K562 (cell line): Measurements from ENCODE around the gene CCNC. TPM values are rescaled to one million over a fixed set of nuclear protein-coding genes. Genes with fewer than 3 reads are reported as not detected.

Experiments
- ATAC-seq: fragments of 200-7000 bp; cut with Tn5 transposase; 3 replicates; pipeline ENCODE4 v1.9.1; 2020; ENCODE audit warnings: moderate library complexity
- BruUV-seq: library from RNA; stranded (reverse); fragments of 400-500 nt; replicated peaks from 2 replicates; lab custom pipeline; 2021; lab: Mats Ljungman, UMichigan
- CTCF ChIA-PET: fragments of 300-600 bp; formaldehyde crosslinking; extraction: SDS; loops from one replicate; lab custom pipeline; 2021; ENCODE audit warnings: low intra/inter-chr PET ratio; lab: Yijun Ruan, JAX
- POLR2A ChIA-PET: fragments of 300-600, 350-650 bp; sonication (Branson Sonifier 250); formaldehyde crosslinking; extraction: SDS; loops from one replicate; lab custom pipeline; 2021; ENCODE audit warnings: antibody characterized with exemption, inconsistent platforms; lab: Yijun Ruan, JAX
- DNase-seq, 4 experiments: peaks; one replicate each; pipeline versions ENCODE4 v3.0.0 to v3.0.0-alpha.2; 2011 to 2018; ENCODE audit warnings: low spot score in 3 of 4, mixed read lengths in 3 of 4; ENCODE audit errors: extremely low read depth in 1 of 4
- FAIRE-seq: peaks from 2 replicates; lab custom pipeline; 2011; peaks lifted over from hg19 to GRCh38; lab: Jason Lieb, UNC
- H2AFZ ChIP-seq: 2 replicates; pipeline ENCODE4 v1.6.0; 2011; ENCODE audit warnings: low read depth, low read length, control low read depth, inconsistent platforms
- H3K27ac ChIP-seq: fragments of 200-600 bp; 3 replicates; pipeline ENCODE4 v1.8.0; 2011; ENCODE audit warnings: low read depth, mild to moderate bottlenecking, control low read depth, inconsistent platforms, low read length, moderate library complexity, mixed read lengths; ENCODE audit errors: extremely low read depth
- H3K27me3 ChIP-seq, 2 experiments: fragments of 300-600 bp in 1 of 2; 2 replicates in 1 of 2; 3 replicates in 1 of 2; pipeline versions ENCODE4 v1.6.0 to v1.8.0; 2011; ENCODE audit warnings: inconsistent platforms in 2 of 2, low read length in 2 of 2, mild to moderate bottlenecking in 1 of 2, mixed read lengths in 1 of 2, moderate library complexity in 1 of 2; ENCODE audit not compliant: control insufficient read depth in 2 of 2, insufficient read depth in 2 of 2
- H3K36me3 ChIP-seq: fragments of 300-600 bp; 3 replicates; pipeline ENCODE4 v1.8.0; 2011; ENCODE audit warnings: mild to moderate bottlenecking, low read length, inconsistent platforms; ENCODE audit not compliant: control insufficient read depth, insufficient read depth
- H3K4me1 ChIP-seq, 2 experiments: fragments of 200-600 bp in 1 of 2; replicated peaks in 1 of 2; 2 replicates in 1 of 2; 3 replicates in 1 of 2; pipeline versions ENCODE4 v1.5.1 to v1.8.0; 2011; ENCODE audit warnings: inconsistent platforms in 2 of 2, low read length in 2 of 2, mild to moderate bottlenecking in 1 of 2, mixed read lengths in 1 of 2, moderate library complexity in 1 of 2; ENCODE audit not compliant: control insufficient read depth in 2 of 2, insufficient read depth in 2 of 2
- H3K4me2 ChIP-seq: 2 replicates; pipeline ENCODE4 v1.6.1; 2011; ENCODE audit warnings: low read length, control low read depth, inconsistent platforms, mixed read lengths; ENCODE audit not compliant: insufficient read depth
- H3K4me3 ChIP-seq: fragments of 200-600 bp; sonication (generic), shearing (Covaris generic); 2 replicates; pipeline ENCODE4 v1.5.1; 2016; ENCODE audit warnings: control low read depth, inconsistent platforms
- H3K79me2 ChIP-seq: fragments of 200-600 bp; 3 replicates; pipeline ENCODE4 v1.8.0; 2011; ENCODE audit warnings: low read length, inconsistent platforms; ENCODE audit not compliant: control insufficient read depth, insufficient read depth
- H3K9ac ChIP-seq, 2 experiments: 2 replicates each; pipeline versions ENCODE4 v1.6.0 to v1.6.1; 2011; ENCODE audit warnings: low read depth in 2 of 2, low read length in 2 of 2, control low read depth in 1 of 2, inconsistent platforms in 1 of 2, mild to moderate bottlenecking in 1 of 2, mixed read lengths in 1 of 2; ENCODE audit not compliant: insufficient read depth in 1 of 2
- H3K9me1 ChIP-seq: one replicate; pipeline ENCODE4 v1.6.0; 2011; ENCODE audit warnings: inconsistent platforms, mild to moderate bottlenecking, low read length, moderate library complexity; ENCODE audit not compliant: control insufficient read depth, insufficient read depth
- H3K9me3 ChIP-seq: replicated peaks from 2 replicates; pipeline ENCODE4 v1.5.1; 2011; ENCODE audit warnings: low read depth, low read length, inconsistent platforms; ENCODE audit not compliant: control insufficient read depth, insufficient read depth
- H4K20me1 ChIP-seq: replicated peaks from 2 replicates; pipeline ENCODE4 v1.6.1; 2011; ENCODE audit warnings: low read length, inconsistent platforms, mixed read lengths; ENCODE audit not compliant: control insufficient read depth, insufficient read depth
- CEBPB ChIP-seq: fragments of 450-650 bp; IDR thresholded peaks from 2 replicates; pipeline ENCODE4 v1.6.1; 2016; ENCODE audit warnings: missing genetic modification characterization, missing compliant biosample characterization
- CEBPG ChIP-seq, 3 experiments: fragments of 200-800 bp in 1 of 3; sonication (Bioruptor generic) in 1 of 3; sonication (generic) in 1 of 3; formaldehyde crosslinking in 1 of 3; IDR thresholded peaks in 2 of 3; conservative IDR thresholded peaks in 1 of 3; 2 replicates each; pipeline versions ENCODE4 v1.6.1 to v1.8.0; 2016 to 2022; ENCODE audit warnings: missing compliant biosample characterization in 2 of 3, missing genetic modification characterization in 2 of 3, mild to moderate bottlenecking in 1 of 3, missing genetic modification reagents in 1 of 3
- HOMEZ ChIP-seq: fragments of 250-450 bp; sonication (Bioruptor Pico); IDR thresholded peaks from 2 replicates; pipeline ENCODE4 v1.4.0; 2020; ENCODE audit warnings: mild to moderate bottlenecking, moderate library complexity
- WGBS: fragments of 100-300 bp; shearing (Covaris generic); methylation state at CpG from one replicate; pipeline ENCODE4 v1.1.6; 2016; ENCODE audit warnings: low coverage, mixed read lengths; ENCODE audit not compliant: insufficient coverage; ENCODE audit errors: missing lambda C conversion rate; 5-methylcytosine and 5-hydroxymethylcytosine counted together
- in situ Hi-C: fragments of 300-500 bp; cut with MboI; formaldehyde crosslinking; loops from 4 replicates; pipeline ENCODE4 v1.15.0; 2018; ENCODE audit warnings: inconsistent platforms, mixed read lengths
- intact Hi-C: fragments of 100-400 bp; cut with micrococcal nuclease; formaldehyde crosslinking; loops from 2 replicates; pipeline ENCODE4 v1.14.2; 2022
- polyA plus RNA-seq, 8 experiments: library from polyadenylated mRNA; depleted of rRNA in 4 of 8; stranded (reverse) in 5 of 8; unstranded in 3 of 8; fragments of >200 nt; fragmentation: Nextera tagmentation in 2 of 8; fragmentation: Illumina TruSeq in 1 of 8; extraction: Ambion mirVana in 2 of 8; extraction: Trizol in 1 of 8; gene quantifications; 2 replicates each; pipeline versions ENCODE4 v1.2.1 to v1.2.3, GENCODE V29; 2011 to 2014; ENCODE audit warnings: inconsistent platforms in 1 of 8, missing spikeins in 1 of 8
- total RNA-seq, 7 experiments: library from RNA; depleted of rRNA in 6 of 7; stranded (reverse); fragments of >200 nt in 6 of 7; fragmentation: Illumina TruSeq in 2 of 7; extraction: Trizol in 2 of 7; gene quantifications; 2 replicates each; pipeline versions ENCODE4 v1.2.1 to v1.2.3, GENCODE V29; 2011 to 2021; ENCODE audit warnings: low replicate concordance in 1 of 7

The CCNC gene
- total and polyA plus RNA-seq, 9 of the 15 experiments (the other 6 are each of a cell fraction or from before 2014, with no cell fraction given) = 68.7 to 177 (median 99.6) TPM

GRCh38 chr6:99559057-99559456, 9.4 kb downstream of the CCNC start:
- Histone ChIP-seq H3K27me3 (no peaks in the 10 kb centered on the region), H3K9me3 (no peaks in the 10 kb centered on the region), H2AFZ (no peak overlapping the region), H4K20me1 (no peaks in the 10 kb centered on the region; the same call in 1 of the 2 replicates), H3K27ac (no peak overlapping the region)
- POLR2A ChIA-PET = no interaction called here
- in situ Hi-C loops = no loop called here
- BruUV-seq = no TSS peak
- intact Hi-C loops = no loop called here
- no peak for ATAC-seq
- no peak for TF ChIP-seq HOMEZ (CRISPR knock-in tag)
- no peak for TF ChIP-seq CEBPG (CRISPR knock-in tag; IDR thresholded peaks at IDR 0.05)
- TF ChIP-seq CEBPG (tag; conservative IDR thresholded peaks at IDR 0.05 in 1 of 2, IDR thresholded peaks at IDR 0.05 in 1 of 2) = 0 out of 4 replicates have a peak, but pooled peaks of 1 of the 2 experiments have one; percentile 37
- peak; percentile 57 for TF ChIP-seq CEBPB (tag)
- TF ChIP-seq, all 486 proteins: peak for 2
- Histone ChIP-seq H3K4me3 (no peak overlapping the region), H3K4me1 (no peaks in the 10 kb centered on the region; a peak in 1 of 5 replicates), H3K9me1 (no peaks in the 10 kb centered on the region), H3K36me3 (peaks cover 84% of the 10 kb centered on the region), H3K4me2 (no peak overlapping the region), H3K9ac (no peak overlapping the region), H3K79me2 (peaks cover 37% of the 10 kb centered on the region)
- DNase-seq (no peak), FAIRE-seq (no peak)
- CTCF ChIA-PET = no interaction called here
- 96% methylated on average over 2 of the region's 2 CpGs for WGBS
